RWPE2 (cell line): ENCODE results near the gene NATD1.
"Not testable (repeated sequence)": the region's sequence is repeated elsewhere in the genome, so short reads cannot be mapped to it uniquely, and the experiment has no call there.

Experiments used
- ATAC-seq: fragments of 200-7000 bp; cut with Tn5 transposase; 3 replicates; pipeline ENCODE4 v1.9.1; 2021; ENCODE audit warnings: low read depth
- DNase-seq: peaks from one replicate; pipeline ENCODE4 v3.0.0-alpha.2; 2020; ENCODE audit warnings: low spot score
- H3K27ac ChIP-seq: fragments of 450-650 bp; 2 replicates; pipeline ENCODE4 v1.5.1; 2017; ENCODE audit warnings: mild to moderate bottlenecking; ENCODE audit not compliant: poor library complexity, severe bottlenecking
- H3K27me3 ChIP-seq: fragments of 250-450 bp; sonication (Bioruptor Pico); 2 replicates; pipeline ENCODE4 v1.5.1; 2021; ENCODE audit warnings: mild to moderate bottlenecking, moderate library complexity; ENCODE audit not compliant: insufficient read depth, poor library complexity, severe bottlenecking
- H3K36me3 ChIP-seq: fragments of 250-450 bp; sonication (Bioruptor Pico); 2 replicates; pipeline ENCODE4 v1.5.1; 2020; ENCODE audit warnings: low read depth, mild to moderate bottlenecking, moderate library complexity
- H3K4me1 ChIP-seq: fragments of 250-450 bp; sonication (Bioruptor Pico); 2 replicates; pipeline ENCODE4 v1.5.1; 2021; ENCODE audit warnings: mild to moderate bottlenecking, moderate library complexity; ENCODE audit not compliant: insufficient read depth, poor library complexity, severe bottlenecking
- H3K4me3 ChIP-seq: fragments of 250-450 bp; sonication (Bioruptor Pico); 2 replicates; pipeline ENCODE4 v1.5.1; 2021; ENCODE audit warnings: mild to moderate bottlenecking, moderate library complexity; ENCODE audit not compliant: severe bottlenecking
- H3K9me3 ChIP-seq: fragments of 250-450 bp; sonication (Bioruptor Pico); 2 replicates; pipeline ENCODE4 v1.5.1; 2021; ENCODE audit warnings: mild to moderate bottlenecking, moderate library complexity; ENCODE audit not compliant: severe bottlenecking
- TF ChIP-seq, protein P1 (sequence below): fragments of 450-650 bp; IDR thresholded peaks from one replicate; pipeline ENCODE4 v1.5.1; 2017; ENCODE audit warnings: mild to moderate bottlenecking, moderate library complexity; ENCODE audit not compliant: poor library complexity, severe bottlenecking

The NATD1 gene

DNA sequence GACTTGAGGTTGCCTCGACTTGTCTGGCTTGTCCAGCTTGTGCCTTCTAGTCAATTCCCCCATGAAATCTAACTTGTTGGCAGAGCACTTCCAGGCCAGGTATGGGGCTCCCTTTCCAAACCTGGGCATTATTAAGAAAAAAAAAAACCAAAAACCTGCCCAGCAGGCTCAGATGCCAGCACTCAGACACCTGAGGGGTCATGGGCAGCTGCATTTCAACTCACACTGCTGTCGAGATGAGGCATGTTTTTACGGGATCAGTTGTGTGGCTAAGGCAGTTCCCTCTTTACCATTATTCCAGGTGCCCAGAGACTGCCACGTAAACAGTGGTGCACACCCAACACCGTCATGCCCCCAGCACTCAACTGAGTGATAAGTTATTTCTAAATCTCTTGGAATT lies 57.1 kb downstream of the NATD1 start:
- H3K36me3 ChIP-seq: peaks cover 27% of the 10 kb centered on the region
- ATAC-seq (no peak), DNase-seq (no peak)
- no peaks in the 10 kb centered on the region for H3K4me1 ChIP-seq
- H3K4me3 ChIP-seq: no peak overlapping the region
- no peaks in the 10 kb centered on the region for H3K27me3 ChIP-seq
- TF ChIP-seq, protein P1, sequence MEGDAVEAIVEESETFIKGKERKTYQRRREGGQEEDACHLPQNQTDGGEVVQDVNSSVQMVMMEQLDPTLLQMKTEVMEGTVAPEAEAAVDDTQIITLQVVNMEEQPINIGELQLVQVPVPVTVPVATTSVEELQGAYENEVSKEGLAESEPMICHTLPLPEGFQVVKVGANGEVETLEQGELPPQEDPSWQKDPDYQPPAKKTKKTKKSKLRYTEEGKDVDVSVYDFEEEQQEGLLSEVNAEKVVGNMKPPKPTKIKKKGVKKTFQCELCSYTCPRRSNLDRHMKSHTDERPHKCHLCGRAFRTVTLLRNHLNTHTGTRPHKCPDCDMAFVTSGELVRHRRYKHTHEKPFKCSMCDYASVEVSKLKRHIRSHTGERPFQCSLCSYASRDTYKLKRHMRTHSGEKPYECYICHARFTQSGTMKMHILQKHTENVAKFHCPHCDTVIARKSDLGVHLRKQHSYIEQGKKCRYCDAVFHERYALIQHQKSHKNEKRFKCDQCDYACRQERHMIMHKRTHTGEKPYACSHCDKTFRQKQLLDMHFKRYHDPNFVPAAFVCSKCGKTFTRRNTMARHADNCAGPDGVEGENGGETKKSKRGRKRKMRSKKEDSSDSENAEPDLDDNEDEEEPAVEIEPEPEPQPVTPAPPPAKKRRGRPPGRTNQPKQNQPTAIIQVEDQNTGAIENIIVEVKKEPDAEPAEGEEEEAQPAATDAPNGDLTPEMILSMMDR: no peak
- H3K9me3 ChIP-seq: no peaks in the 10 kb centered on the region
- no peak overlapping the region for H3K27ac ChIP-seq

DNA sequence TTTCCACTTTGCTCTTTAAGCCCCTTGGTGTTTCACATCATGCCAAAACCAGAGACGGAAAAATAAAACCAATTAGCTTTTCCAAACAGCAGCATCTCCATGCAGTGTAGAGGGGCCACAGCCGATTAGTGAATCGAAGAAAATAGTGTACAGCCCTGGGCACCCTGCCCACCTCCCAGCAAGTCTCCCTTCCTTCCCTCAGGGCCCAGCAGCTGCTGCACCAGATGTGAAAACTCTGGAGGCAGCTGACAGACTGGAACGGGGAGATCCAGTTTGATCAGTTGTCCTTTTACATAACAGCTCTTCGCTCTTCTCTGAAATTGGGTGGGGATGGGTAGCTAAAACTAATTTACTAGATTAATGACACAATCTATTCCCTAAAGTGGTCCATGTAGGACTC lies 58.5 kb downstream of the NATD1 start:
- H3K4me3 ChIP-seq: no peak overlapping the region
- no peaks in the 10 kb centered on the region for H3K27me3 ChIP-seq
- H3K9me3 ChIP-seq: no peaks in the 10 kb centered on the region
- ATAC-seq: no peak
- H3K27ac ChIP-seq: no peak overlapping the region
- peaks cover 26% of the 10 kb centered on the region for H3K36me3 ChIP-seq
- TF ChIP-seq, protein P1: no peak
- no peak for DNase-seq
- H3K4me1 ChIP-seq: no peaks in the 10 kb centered on the region

DNA sequence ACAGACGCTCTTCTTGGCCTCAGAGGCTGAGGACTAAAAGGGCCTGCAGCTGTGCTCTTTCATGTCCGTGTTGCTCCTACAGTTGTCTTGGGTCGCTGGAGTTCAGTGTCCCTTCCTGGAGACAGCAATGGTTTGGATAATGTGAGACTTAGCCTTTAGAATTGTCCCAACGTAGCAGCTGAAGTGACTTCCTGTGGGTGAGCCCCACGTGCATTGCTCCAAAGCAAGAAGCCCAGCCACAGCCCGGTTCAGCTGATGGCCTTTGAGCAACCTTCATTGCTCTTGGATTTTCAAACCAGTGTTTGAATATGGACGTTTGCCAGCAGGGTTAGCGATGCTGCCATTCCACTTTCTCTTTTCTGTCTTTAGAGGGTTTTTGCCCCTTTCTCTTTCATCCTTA lies 59.0 kb downstream of the NATD1 start:
- Histone ChIP-seq H3K36me3 (peaks cover 26% of the 10 kb centered on the region), H3K27me3 (no peaks in the 10 kb centered on the region), H3K27ac (no peak overlapping the region), H3K9me3 (no peaks in the 10 kb centered on the region), H3K4me1 (no peaks in the 10 kb centered on the region), H3K4me3 (no peak overlapping the region)
- TF ChIP-seq, protein P1: no peak
- ATAC-seq: no peak
- DNase-seq: no peak

DNA sequence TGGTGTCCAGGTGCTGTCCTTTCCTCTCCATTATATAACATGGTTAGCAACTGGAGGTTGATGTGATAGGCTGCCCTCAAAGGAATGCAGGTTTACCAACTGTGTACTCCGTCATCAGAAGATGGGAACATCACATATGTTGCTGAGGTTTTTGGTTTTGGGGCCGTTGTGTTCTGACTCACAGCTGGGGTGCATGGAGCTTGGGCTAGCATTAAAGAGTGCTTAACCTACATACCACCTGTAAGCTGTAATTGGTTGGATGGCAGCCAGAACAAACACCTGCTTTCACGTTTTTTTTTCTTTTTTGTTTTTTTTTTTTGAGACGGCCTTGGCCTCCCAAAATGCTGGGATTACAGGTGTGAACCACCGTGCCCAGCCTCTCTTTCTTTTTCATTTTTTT lies 60.2 kb downstream of the NATD1 start:
- no peak for DNase-seq
- Histone ChIP-seq H3K27me3 (no peaks in the 10 kb centered on the region), H3K27ac (no peak overlapping the region), H3K4me3 (no peak overlapping the region), H3K4me1 (no peaks in the 10 kb centered on the region), H3K36me3 (peaks cover 18% of the 10 kb centered on the region), H3K9me3 (no peaks in the 10 kb centered on the region)
- ATAC-seq: no peak
- TF ChIP-seq, protein P1: no peak

DNA sequence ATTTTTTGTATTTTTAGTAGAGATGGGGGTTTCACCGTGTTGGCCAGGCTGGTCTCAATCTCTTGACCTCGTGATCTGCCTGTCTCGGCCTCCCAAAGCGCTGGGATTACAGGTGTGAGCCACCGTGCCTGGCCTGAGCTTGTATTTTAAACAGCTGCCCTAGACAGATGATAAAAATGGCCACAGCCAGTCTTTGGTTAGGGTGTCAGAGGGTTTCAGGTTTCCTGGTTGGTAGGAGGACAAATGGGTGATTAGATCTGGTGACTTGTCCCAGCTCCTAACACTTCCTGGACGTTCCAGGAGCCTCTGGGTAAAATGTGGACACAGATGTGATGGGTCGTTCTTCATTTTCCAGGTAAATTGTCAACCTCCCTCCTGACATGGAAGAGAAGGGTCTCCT lies 60.8 kb downstream of the NATD1 start:
- peaks cover 12% of the 10 kb centered on the region for H3K36me3 ChIP-seq
- ATAC-seq: not testable (repeated sequence)

More for the DNA sequence above, 60.8 kb downstream of the NATD1 start:
- H3K4me1 ChIP-seq, H3K27ac ChIP-seq, H3K4me3 ChIP-seq, H3K27me3 ChIP-seq, H3K9me3 ChIP-seq, DNase-seq: not testable (repeated sequence)
